SK-MEL-5 (cell line): ENCODE data around the gene DNAH8. TPM values are rescaled to one million over a fixed set of nuclear protein-coding genes. Genes with fewer than 3 reads are reported as not detected.
"Not testable (repeated sequence)": the region's sequence is repeated elsewhere in the genome, so short reads cannot be mapped to it uniquely, and the experiment has no call there.

Experiments used
- DNase-seq: peaks from one replicate; pipeline ENCODE4 v3.0.0-alpha.2; 2016; ENCODE audit warnings: low read depth, low spot score
- in situ Hi-C: cut with HindIII; loops from 2 replicates; pipeline ENCODE4 v1.10.0; 2016; ENCODE audit warnings: low sequenced_read_pairs, high pct_unique_total_duplicates, low pct_unique_long_range_greater_than_20kb
- total RNA-seq: library from RNA; depleted of rRNA; stranded (reverse); fragments of >200 nt; shearing (Covaris generic); gene quantifications from 2 replicates; pipeline ENCODE4 v1.2.3, GENCODE V29; 2014

DNAH8 gene
- total RNA-seq, 1 experiment from 2014 or later, result under 0.01 TPM

DNA sequence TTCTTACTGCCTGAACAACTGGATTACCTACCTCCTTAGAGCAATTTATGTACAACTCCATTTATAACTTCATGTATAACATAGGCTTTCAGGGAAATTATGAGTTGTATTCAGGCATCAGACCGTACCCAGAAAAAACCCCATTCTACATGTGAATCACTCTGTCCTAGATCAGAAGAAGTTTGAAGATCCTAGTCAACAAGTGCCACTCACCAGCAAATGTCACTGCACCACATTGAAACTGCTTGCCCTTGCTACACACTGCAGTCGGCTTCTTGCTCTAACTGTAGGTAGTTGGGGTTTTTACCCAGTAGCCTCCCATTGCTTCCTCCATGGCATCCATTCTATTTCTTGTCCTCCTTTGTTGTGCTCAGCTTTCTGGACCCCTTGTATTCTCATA is 132.4 kb downstream of the DNAH8 start:
- in situ Hi-C loops, result no loop called here

DNA sequence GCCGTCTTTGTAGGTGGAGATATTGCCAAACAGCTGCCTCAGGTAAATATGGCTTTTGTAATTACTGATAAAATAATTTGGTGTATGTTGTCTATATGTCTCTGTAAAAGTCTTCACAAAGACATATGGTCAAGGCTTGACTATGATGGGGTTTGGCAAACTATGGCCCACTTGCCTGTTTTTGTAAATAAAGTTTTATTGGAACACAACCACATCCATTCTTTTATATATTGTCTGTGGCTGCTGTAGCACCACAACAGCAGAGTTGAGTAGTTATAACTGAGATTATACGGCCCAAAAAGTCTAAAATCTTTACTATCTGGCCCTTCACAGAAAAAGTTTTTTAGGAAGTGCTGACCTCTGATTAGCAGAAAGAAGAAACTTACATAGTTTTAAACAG is 133.6 kb downstream of the DNAH8 start:
- no peak for DNase-seq
- in situ Hi-C loops, result no loop called here

More for the DNA sequence above, 132.4 kb downstream of the DNAH8 start:
- no peak for DNase-seq

DNA sequence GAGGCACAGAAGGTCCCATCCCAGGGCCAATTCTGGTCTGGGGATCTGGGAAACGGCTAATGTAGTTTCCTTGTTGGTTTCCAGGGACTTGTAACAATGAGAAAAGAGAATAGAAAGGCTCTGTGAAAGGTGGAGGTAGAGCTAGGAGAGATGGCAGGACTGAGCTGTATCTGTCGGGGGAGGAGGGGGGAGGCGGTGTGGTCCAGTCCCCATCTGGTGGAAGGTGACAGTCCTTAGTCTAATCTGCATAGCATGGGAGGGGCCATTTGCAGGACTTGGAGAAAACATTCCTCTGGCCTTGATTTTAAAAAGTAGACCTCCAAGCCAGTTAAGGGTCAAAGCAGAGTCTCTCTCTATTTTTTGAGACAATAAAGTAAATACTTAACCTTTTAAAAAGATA is 137.1 kb downstream of the DNAH8 start:
- in situ Hi-C loops, result no loop called here

DNA sequence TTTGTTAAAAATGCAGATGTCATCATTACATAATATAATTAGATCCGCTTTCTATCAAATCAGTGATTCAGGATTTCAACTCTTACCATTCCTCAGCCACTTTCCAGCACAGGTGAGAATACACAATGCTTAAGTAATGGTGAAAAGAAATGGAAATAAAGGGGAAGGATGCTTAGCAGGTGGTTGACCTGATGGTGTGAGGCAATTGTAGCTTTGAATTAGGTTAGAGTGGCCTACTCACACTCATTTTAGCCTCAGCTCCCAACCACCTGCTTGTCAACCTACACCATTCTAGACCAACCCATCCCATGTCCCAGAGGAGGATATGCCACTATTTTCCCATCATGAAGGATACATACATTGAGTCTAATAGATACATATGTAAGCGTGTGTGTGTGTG is 138.1 kb downstream of the DNAH8 start:
- no peak for DNase-seq
- in situ Hi-C loops, result no loop called here

More for the DNA sequence above, 137.1 kb downstream of the DNAH8 start:
- no peak for DNase-seq

DNA sequence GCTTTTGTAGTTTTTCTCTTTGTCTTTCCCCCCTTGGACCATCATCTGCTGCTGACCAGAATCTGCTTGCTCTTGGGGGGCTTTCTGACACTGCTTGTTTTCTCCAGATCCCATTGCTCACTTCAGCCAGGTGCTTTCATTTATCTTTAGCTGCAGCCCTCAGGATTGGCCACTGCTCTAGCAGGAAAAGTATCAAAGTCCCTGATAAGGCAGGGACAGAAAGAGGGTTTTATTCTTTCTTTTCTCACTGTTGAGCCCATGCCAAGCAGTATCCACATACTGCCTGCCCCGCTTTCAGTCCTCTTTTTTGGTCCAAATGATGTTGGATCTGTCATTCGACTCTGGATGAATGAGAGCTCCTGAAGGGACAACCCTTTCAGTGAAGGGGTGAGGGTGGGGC is 141.4 kb downstream of the DNAH8 start:
- in situ Hi-C loops, result no loop called here

DNA sequence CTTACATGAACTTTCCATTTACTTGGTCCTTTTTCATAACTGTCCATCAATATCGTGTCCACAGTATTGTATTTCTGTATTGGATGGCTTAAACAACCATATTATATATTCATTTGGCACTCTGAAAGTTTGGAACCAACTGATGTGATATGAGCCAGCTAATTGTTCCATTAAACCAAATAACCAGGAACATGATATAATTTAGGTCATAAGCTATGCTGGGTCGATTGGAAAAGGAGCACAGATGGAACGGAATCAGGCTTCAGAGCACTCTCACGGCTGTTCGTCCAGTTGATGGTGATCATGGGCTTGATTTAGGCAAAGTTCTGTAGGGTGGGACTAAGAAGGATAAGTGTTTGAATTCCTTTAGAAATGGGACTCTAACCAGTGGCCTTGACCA is 142.7 kb downstream of the DNAH8 start:
- in situ Hi-C loops, result no loop called here
- no peak for DNase-seq

More for the DNA sequence above, 141.4 kb downstream of the DNAH8 start:
- DNase-seq, result no peak

DNA sequence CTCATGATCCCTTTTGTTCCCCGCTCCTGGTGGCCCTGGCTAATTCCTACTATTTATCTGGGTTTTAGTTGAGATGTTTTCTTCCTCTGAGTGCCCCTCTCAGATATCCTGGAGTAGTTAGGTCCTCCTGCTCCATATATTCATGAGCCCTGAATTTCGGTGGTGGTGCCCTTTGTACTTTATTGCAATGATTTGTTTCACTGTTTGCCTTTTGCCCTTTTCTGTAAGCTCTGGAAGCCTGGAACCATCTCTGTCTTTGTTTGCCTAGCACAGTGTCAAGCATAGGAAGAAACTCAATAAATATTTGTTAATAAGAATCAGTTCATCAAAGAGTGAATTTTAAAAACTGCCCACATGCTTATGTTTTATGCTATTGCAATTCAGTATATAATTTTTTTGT is 144.9 kb downstream of the DNAH8 start:
- DNase-seq, result no peak
- in situ Hi-C loops, result no loop called here

DNA sequence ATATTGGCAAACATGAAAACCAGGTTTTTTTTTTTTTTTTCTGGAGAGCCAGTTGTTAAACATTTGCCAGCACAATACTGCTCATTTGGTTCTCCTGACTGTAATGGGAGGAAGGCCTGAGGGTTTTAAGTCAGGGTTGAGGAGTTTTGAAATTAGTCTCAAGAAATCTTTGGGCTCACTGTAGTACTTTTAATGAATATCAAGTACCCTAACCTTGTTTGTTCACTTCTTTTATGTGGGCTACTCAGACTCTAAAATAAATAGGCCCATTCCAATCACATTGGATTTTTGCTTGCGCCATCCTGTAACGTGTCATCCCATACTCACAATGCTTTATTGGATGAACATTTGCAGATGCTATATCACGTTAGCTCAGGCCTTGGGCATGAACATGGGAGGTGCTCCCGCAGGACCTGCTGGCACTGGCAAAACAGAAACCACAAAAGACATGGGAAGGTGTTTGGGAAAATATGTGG is 146.9 kb downstream of the DNAH8 start:
- DNase-seq, result no peak
- in situ Hi-C loops, result no loop called here

DNA sequence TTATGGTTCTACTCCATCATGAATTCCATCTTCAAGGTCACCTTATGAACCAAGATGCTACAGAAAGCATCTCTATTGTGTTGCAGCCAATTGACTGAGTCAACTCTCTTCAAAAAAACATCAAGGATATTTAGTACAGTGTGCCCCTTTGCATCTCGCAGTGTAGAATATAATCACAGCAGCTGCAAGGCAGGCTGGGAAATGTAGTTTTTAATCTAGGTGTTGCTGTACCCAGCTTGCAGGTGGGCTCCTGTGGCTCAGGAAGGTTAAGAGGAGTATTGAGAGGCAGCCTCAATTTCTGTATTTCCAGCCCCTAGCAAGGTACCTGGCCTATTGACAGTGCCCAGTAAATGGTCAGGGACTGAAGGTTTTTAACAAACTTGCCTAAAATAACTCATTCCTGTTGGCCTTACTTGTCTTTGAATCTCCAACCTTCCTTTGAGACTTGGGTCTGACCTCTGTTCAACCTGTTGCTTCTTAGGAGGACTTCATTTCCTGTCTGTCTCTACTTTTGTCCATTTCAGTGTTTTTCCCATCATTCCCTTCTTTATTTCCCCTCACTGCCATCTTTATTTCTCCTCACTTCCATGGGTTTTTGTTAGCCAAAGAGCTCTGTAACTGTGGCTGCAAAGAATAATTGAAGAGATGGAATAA is 150.5 kb downstream of the DNAH8 start:
- in situ Hi-C loops, result no loop called here
- no peak for DNase-seq

DNA sequence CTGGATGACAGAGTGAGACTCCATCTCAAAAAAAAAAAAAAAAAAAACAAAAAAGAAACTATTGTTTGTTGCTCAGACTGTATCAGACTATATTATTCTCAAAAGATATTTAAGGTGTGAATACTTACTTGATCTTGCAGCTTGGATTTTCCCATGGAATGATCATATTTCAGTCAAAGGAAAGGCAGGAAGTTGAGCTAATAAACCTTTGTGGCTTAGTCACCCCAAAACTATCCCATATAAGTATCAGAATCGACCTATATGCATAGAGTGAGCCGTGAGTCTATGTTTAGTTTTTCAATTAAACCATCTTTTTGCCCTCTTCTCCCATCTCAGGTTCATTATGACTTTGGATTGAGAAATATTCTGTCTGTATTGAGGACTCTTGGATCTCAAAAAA is 152.6 kb downstream of the DNAH8 start:
- no peak for DNase-seq
- in situ Hi-C loops, result no loop called here

DNA sequence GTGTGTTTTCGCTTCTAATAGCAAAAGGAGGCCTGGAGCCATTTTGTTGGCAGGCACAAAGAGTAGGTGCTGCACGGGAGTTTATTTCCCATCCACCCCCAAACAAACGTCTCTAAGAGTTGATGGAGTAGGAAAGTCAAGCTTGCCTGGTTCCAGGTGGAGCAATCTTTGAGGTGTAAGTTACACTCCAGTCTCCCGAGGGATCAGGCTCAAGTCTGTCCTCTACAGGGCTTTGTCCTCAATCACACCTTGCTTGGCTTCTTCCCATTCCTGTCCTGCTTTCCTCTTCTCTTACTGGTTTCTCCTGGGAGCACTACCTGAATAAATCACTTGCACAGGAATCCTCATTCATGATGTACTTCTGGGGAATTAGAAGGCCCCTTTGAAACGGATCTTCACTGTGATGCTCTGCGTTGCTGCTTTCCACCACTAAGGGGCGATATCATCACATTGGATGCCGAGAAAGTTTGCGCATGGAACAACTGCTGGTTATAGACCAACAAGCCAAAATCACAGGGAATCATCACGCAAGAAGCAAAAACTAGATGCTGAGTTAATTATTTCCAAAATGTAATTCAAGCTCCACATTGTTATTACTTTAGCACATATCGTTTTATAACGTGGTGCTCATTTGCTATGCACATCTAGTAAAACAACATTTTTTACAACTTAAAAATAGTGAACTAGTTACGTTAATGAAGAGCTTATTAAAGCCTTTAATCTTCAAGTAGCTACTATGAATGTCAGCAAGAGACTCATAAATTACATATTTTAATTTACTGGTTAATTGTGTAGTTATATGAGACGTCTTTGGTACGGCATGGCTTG is 156.8 kb downstream of the DNAH8 start:
- in situ Hi-C loops, result no loop called here

DNA sequence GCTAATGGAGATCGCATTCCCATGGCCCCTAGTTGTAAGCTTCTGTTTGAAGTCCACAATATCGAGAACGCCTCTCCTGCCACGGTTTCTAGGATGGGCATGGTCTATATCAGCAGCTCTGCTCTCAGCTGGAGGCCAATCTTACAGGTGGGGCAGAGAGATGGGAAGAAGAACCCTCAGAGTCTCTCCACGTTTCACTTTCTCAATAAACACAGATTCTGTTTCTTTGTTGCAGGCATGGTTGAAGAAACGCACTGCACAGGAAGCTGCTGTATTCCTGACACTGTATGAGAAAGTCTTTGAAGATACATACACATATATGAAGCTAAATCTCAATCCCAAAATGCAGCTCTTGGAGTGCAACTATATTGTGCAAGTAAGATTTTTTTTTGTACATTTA is 157.9 kb downstream of the DNAH8 start:
- in situ Hi-C loops, result no loop called here
- DNase-seq, result no peak

More for the DNA sequence above, 156.8 kb downstream of the DNAH8 start:
- peak; percentile 68 for DNase-seq

DNA sequence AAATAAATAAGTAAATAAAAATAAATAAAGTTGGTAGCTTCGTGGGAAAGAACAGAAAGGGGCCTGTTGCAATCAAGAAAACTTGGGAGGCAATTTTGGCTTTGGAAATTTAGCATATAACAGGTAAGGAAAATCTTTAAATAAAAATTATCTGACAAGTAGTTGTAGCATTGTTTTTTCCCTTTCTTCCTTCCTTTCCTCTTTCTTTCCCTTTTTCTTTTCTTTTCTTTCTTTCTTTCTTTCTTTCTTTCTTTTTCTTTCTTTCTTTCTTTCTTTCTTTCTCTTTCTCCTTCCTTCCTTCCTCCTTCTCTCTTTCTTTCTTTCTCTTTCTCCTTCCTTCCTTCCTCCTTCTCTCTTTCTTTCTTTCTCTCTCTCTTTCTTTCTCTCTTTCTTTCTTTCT is 158.7 kb downstream of the DNAH8 start:
- DNase-seq, in situ Hi-C loops: not testable (repeated sequence)

DNA sequence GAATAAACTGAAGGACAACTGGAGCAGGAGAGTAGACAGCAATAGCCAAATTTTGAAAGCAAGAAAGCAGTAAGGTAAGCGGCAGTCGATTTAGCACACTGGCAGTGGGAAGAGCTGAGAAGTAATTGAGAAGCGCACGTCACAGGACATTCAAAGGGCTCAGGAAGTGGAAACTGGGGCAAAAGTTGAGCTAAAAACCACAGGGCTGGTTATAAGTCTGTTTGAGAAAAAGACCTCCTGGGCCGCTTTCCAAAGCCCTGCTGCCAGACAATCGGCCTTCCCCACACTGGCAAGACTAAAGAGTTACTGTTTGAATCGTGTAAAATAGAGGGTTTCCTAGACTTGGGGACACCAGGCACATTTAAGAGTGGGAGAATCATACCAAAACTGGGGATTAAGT is 161.4 kb downstream of the DNAH8 start:
- in situ Hi-C loops, result no loop called here
- DNase-seq, result no peak

DNA sequence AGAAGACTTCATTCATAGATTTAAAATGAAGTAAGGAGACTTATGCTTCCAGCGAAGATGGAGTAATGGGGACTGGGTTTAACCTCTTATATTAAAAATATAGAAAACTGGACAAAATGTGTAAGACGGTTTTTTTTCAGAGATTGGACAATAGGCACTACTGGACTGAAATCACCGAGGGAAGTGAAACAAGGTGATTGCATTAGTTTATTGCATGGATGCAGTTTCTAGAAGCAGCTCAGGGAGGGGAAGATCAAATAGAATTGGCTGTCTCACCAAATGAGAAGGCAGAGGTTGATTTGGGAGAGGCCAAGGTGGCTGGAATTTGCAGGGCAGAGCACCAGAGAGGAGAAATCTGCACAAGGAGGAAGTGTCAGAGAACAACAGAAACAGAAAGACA is 162.6 kb downstream of the DNAH8 start:
- in situ Hi-C loops, result no loop called here
- no peak for DNase-seq

DNA sequence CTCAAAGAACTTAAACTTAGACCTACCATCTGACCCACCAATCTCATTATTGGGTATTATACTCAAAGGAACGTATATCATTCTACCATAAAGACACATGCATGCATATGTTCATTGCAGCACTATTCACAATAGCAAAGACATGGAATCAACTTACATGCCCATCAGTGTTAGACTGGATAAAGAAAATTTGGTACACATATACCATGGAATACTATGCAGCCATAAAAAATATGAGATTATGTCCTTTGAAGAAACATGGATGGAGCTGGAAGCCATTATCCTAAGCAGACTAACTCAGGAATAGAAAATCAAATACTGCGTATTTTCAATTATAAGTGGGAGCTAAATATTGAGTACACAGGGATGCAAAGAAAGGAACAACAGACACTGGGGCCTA is 167.0 kb downstream of the DNAH8 start:
- no peak for DNase-seq
- in situ Hi-C loops, result no loop called here

DNA sequence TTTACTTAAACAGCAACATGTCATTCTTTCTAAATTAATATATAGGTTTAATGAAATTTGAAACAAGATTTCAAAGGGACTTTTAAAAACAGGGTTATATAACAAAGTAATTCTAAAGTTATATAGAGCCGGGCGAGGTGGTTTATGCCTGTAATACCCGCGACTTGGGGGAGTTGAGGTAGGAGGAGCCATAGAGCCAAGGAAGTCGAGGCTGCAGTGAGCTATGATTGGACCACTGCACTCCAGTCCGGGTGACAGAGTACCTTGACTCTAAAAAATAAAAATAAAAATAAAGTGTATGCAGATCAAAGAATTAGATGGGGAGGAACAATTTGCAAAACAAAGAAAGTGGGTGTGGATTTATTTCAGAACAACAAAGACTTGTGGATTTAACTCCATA is 182.4 kb downstream of the DNAH8 start:
- in situ Hi-C loops, result no loop called here
- DNase-seq, result no peak

DNA sequence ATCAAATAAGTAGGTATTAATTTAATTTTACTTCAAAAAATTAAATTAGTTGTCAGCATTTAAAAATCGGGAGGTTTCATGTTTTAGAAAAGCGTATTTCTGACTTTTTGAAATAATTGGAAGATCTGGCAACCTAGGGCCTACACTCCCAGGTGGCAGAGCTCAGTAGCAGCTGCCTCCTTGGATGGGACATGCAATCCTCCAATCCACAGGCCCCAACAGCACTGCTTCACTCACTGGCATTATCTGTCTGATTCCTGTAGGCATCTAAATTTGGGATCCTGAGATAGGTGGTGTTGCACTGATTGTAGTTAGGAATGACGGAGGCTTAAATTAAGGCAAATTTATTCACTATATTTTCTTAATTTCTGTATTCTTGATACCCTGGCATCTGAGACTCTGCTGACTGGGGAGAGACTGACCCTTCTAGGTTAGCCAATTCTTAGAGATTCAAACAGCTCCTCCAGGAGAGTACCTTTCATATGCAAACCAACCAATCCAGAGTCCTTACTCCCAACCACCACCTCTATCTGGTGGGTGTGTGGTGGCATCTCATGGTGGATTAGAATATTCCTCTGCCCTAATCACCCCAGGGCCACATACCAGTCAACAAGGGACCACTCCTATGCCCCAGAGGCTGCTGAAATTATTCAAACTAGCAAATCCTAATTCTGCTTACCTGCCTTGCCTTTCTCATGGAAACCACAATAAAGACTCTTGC is 186.9 kb downstream of the DNAH8 start:
- in situ Hi-C loops, result no loop called here
- DNase-seq, result no peak
